Measurements from ENCODE around the gene MYO9B.
"Not testable (repeated sequence)": the region's sequence is repeated elsewhere in the genome, so short reads cannot be mapped to it uniquely, and the experiment has no call there.

MYO9B gene

GRCh38 chr19:17138937-17139598 is 63.5 kb downstream of the MYO9B start:
- DNase-seq, result no peak

GRCh38 chr19:17144771-17145170 is 69.2 kb downstream of the MYO9B start:
- peak in 3 of 56 donors; percentile 4 to 13 (median 10) for DNase-seq

DNA sequence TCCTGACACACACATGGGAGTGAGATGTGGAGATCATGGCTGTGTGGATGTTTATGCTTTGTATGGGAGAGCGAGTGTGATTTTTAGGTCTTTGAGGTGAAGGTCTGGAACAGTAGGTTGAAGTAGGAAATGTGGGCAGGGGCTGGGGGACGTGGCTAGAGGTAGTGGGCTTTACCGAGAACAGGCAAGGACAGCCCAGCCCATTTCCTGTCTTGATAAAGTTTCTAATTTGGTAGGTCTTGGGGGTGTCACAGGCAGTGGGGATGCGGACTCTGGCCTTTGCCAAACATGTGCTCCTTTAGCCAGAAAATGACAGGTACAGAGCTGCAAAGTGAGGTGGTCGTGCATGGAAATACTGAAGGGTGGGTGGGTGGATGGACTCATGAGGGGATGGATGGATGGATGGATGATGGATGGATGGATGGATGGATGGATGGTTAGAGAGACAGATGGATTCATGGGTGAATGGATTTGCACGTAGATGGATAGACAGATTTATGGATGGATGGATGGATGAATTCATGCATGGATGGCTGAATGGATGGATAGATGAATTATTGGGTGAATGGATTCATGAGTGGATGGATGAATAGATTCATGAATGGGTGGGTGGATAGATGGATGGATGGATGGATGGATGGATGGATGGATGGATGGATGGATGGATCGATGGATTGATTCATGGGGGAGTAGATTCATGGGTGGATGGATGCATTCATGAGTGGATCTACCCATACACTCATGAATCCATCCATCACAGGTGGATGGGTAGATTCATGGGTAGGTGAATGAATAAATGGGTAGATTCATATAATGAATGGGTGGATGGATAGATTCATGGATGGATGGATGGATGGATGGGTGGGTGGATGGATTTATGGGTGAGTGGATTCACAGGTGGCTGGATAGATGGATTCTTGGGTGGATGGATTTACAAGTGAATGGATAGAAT is 70.2 kb downstream of the MYO9B start:
- no peak for DNase-seq

DNA sequence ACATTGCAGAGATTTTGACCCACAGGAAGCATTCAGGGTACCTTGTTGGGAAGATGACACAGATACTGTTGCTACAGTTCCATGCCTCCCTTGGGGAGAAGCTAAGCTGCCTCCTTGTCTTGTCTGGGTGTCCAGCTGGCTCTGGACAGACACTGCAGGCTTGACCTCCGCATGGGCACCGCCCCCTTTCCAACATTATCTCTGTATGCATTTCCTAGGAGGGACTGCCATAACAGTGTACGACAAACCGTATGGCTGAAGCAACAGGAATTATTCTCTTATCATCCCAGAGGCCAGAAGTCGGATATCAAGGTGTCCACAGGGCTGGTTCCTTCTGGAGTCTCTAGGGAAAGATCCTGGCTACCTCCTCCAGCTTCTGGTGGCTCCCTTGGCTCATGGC is 72.6 kb downstream of the MYO9B start:
- DNase-seq, result no peak

DNA sequence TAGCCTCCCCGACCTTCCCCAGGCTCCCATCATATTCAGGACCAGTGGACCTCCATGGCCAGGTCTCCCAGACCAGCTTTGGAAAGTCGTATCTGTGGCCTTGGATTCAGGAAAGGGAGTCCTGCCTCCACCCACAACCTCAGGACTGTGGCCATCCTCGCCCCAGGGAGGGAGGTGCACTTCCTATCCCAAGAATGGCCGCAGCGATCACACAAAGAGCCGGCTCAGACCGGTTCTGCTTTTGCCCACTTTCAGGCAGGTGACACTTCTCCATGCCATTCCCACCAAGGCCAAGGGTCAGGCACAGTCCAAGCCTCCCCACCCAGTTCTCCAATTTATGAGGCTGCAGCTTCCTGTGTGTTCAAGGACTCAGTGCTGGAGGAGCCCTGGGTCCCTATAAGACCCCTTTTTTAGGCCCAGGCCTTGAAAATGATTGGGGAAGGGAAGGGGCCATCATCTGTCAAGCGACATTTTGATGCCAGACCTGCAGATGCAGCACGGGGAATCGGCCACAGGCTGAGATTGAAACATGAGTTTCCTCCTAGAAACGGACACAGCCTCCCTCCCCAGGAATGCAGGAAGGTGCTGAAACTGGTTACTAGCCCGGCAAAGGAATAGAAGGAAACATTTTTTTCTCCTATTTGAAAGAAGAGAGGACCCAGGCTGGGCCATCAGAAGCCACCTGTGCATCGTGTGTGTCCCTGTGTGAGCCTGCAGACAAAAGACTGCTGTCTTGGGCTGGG is 74.0 kb downstream of the MYO9B start:
- DNase-seq, result no peak

DNA sequence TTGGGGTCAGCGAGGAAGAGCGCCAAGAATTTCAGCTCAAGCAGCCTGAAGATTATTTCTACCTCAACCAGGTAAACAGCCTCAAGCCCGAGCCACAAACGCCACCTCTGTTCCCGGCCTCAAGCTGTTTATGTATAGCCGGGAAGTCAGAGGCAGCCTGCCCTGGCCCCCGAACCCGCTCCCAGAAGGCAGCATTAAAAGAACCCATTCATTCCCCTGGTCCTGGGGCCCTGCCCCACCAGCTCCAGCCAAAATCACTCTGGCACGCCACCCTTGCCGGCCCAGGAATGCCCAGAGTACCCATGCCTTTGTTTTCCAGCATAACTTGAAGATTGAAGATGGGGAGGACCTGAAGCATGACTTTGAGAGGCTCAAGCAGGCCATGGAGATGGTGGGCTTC is 78.4 kb downstream of the MYO9B start:
- DNase-seq, result no peak

DNA sequence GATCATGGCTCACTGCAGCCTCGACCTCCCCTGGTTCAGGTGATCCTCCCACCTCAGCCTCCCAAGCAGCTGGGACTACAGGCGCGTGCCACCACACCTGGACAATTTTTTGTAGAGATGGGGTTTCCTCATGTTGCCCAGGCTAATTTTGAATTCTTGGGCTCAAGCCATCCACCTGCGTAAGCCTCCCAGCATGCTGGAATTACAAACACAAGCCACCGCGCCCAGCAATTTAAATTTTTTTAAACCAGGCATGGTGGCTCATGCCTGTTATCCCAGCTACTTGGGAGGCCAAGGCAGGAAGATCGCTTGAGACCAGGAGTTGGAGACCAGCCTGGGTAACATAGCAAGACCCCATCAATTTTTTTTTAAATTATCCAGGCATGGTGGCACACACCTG is 79.7 kb downstream of the MYO9B start:
- DNase-seq, result no peak

DNA sequence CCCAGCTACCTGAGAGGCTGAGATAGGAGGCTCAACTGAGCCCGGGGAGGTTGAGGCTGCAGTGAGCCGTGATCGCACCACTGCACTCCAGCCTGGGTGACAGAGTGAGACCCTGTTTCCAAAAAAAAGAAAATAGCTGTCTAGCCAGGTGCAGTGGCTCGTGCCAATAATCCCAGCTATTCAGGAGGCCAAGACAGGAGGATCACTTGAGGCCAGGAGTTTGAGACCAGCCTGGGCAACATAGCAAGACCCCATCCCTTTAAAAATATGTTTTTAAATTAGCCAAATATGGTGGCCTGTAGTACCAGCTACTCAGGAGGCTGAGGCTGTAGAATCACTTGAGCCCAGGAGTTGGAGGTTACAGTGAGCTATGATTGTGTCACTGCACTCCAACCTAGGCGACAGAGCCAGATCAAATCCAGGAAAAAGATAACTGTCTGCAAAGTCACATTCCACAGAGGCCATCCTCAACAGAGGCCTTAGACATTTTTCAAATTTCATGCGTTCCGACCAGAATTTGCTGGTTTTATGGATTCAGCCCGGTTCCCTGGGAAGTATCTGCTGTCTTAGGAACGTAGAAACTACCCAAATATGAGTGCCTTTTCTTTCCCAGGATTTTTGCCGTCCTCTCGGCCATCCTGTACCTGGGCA is 80.8 kb downstream of the MYO9B start:
- DNase-seq, result no peak

- peak in 7 of 56 donors; percentile 1 to 24 (median 13) for DNase-seq
Measured at GRCh38 chr19:17156947-17157302, 81.3 kb downstream of the MYO9B start.

- DNase-seq, result no peak
Measured at GRCh38 chr19:17158584-17158983, 83.0 kb downstream of the MYO9B start.

DNA sequence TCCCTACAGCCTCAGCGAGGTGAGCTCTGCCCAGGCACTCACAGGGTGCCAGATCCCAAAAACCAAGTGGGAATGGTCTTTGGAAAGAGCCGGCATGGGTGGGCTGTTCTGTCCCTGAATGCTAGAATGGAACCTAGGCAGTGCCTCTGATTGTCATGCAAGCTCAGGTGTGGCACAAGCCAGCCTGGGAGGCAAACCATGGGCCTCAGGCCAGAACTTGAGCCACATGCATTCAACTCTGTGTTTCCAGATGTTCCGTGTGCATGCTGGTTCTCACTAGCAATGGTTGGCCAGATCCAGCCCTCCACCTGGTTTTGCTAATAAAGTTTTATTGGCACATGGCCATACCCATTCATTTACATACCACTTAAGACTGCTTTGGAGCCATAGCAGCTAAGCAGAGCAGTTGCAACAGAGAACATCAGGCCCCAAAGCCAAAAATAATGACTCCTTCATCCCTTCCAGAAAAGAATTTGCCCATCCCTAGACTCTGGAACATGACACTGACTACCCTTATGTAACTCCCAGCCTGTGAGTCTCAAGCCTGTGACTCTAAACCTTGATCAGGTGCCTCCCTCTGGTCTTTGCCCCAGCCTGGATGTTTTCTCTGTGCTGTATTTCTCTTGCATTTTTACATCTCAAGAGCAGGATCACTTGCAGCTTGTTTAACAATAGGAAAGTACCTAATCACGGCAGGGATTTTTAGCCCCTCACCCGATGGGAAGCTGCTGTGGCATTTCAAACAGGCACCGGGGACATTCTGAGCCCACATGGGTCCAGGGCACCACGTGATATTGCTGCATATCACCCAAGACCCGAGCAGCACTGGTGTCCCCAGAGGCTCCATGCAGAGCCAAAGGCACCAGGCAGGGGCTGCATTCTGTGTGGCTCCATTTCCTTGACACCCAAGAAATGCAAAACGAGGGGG is 84.2 kb downstream of the MYO9B start:
- no peak for DNase-seq

DNA sequence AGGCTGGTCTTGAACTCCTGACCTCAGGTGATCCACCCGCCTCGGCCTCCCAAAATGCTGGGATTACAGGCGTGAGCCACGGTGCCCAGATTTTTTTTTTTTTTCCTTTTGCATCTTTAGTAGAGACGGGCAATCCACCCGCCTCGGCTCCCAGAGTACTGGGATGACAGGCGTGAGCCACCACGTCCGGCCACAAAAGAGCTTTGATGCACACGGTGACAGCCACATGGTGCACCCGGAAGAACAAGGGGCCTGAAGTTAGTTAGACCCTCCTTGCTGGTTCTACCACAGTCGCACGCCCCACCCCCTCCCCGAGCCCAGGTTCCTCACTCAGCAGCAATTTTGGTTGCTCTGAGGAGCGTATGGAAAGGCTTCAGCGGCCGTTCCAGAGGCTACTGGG is 85.3 kb downstream of the MYO9B start:
- DNase-seq, result no peak

DNA sequence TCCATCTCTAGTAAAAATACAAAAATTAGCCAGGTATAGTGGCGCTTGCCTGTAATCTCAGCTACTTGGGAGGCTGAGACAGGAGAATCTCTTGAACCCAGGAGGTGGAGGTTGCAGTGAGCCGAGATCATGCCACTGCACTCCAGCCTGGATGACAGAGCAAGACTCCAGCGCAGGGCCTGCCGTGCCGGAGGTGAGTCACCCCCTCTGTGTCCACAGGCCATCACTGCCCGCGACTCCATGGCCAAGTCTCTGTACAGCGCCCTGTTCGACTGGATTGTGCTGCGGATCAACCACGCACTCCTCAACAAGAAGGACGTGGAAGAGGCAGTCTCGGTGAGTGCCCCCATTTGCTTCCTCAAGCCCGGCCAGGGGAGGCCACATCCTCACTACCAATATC is 86.6 kb downstream of the MYO9B start:
- DNase-seq, result not testable (repeated sequence)

DNA sequence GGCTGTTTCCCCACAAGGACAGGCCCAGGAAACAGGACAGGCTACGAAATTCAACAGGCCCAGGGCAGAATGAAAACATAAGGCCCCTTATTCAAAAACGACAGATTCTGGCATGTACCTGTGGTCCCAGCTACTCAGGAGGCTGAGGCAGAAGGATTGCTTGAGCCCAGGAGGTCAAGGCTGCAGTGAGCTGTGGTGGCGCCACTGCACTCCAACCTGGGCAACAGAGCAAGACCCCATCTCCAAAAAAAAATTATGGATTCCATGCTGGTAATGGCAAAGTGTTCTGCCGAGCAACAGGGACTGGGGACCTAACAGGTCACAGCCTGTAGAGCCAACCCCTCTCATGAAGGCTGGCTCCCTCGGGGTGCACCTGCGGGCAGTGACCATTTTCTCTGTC is 87.0 kb downstream of the MYO9B start:
- no peak for DNase-seq

GRCh38 chr19:17163652-17164051 is 88.1 kb downstream of the MYO9B start:
- no peak for DNase-seq

DNA sequence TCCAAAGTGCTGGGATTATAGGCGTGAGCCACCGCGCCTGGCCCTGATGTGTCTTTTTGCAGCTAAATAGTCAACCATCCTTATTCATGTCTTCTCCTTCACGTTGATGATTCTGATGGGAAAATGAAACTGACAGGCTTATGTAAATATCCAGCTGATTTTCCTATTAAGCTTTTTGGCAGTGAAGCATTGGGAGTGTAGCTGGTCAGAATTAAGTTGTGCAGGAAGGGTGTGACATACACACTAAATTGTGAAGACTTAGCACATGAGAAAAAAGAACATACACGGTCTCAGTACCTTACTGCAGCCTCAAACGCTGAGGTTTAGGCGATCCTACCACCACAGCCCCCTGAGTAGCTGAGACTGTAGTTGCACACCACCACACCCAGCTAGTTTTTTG is 89.1 kb downstream of the MYO9B start:
- no peak for DNase-seq

- no peak for DNase-seq
Measured at GRCh38 chr19:17165715-17166114, 90.1 kb downstream of the MYO9B start.

DNA sequence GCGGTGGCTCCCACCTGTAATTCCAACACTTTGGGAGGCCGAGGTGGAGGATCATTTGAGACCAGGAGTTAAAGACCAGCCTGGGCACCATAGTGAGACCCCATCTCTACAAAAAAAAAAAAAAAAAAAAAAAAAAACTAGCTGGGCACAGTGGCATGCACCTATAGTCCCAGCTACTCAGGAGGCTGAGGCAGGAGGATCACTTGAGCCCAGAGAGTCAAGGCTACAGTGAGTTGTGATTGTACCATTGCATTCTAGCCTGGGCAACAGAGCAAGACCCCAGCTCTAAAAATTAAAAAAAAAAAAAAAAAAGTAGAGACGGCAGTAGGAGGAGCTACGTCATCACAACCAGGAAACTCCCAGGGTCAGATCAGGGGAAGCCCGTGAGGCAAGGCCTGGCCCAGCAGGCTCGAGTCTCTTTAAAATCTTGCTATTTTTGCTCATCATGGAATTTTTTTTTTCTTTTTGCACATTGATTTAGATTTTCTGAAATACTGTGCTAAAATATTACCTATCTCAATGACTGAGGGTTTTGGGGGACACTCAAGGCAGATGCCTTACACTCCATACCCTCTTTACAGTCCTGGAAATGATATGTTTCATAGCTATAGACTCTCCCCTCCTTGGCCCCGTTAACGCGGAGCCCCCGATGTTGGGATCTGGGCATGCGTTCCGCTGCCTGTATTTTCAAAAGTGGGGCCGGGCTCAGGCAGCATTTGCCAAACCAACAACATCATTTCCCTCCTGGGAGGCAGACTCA is 95.1 kb downstream of the MYO9B start:
- no peak for DNase-seq

GRCh38 chr19:17171874-17172273 is 96.3 kb downstream of the MYO9B start:
- no peak for DNase-seq

Data from amygdala (tissue), 56 donors.